GM21576 (cell line): Measurements from ENCODE around the gene ENTPD3.

ENCODE experiments used
- ATAC-seq: cut with Tn5 transposase; IDR thresholded peaks from one replicate; pipeline ENCODE4 v1.9.1; 2021; ENCODE audit warnings: mild to moderate bottlenecking, moderate library complexity; ENCODE audit not compliant: unreplicated experiment

The ENTPD3 gene

DNA sequence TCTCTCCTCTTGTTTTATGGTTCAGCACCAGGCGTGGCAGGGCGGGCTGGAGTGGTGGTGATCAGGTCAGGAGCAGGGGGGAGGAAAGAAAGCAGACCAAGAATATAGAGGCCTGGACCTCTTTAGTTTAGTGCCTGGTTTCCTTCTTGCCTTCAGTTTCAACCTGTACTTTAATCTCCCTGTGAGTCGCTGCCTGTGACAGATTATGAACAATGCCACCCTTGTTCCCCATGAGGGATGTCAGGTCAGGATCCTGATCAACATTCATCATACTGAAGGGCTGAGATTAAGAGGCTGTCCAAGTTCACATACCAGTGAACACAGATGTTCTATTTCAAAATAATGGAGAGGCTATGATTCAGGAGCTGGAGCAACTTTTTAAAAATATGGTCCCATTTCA, 11.4 kb downstream of the ENTPD3 start:
- no peak for ATAC-seq

DNA sequence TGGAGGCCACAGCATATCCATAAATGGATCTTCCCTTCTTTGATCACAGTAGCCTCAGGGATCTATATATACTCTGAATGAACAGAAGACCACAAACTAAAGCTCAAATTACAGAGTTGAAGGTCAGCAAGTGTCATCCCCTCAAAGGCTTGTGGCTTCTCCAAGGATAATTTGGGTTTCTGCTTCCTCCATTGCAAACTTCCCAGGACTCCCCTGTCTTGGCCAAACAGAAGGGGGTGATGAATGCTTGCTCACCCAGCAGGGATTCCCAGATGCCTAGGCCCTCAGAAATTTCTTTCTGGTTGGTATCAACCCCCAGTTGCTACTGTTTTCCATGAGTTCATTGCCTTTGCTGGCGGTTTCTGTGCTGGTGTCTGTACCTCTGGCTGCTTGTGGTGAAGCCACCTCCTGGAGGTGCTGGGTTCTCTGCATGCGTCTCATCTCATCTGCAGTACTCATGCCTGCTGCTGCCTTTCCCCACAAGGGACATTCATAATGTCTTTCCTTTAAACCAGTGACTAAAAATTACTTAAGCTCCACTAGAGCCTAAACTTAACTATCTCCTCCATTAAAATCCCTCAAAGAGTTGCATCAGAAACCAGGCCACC, 17.7 kb downstream of the ENTPD3 start:
- no peak for ATAC-seq

GRCh38 chr3:40407007-40407406, 20.0 kb downstream of the ENTPD3 start:
- ATAC-seq, result no peak

DNA sequence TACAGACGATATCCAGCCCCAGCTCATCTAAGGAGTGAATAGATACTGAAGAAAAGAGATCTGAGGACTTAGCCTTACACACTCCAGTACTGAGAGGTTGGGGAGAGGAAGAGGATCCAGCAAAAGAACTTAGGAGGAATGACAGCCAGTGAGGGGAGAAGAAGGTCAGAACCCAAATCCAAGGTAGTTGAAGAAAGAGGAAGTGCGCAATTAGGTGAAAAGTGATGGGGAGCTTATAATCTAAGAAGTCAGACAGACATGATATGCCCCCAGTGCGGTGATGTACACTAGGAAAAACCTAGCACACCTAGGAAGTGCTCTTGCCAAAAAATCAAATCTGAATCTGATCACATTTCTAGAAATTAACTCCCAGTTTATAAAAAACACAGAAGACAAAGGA, 20.6 kb downstream of the ENTPD3 start:
- no peak for ATAC-seq

DNA sequence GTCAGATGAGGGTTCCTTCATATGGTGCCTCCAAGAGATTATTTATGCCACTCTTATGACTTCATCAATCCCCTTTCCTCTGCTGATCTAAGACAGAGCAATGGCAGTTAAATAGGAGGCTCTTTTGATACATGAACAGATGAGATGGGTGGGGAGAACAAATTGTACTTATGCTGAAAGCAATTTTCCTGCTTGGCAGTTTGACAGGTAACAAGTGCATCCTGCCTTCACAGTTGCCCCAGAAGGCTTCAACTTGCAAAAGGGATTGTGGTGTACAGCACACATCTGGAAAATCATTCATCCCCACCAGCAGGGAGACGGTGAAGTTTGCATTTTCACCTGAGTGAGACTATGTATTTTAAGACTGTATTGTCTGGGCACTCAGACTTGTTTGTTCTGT, 27.3 kb downstream of the ENTPD3 start:
- ATAC-seq, result no peak

DNA sequence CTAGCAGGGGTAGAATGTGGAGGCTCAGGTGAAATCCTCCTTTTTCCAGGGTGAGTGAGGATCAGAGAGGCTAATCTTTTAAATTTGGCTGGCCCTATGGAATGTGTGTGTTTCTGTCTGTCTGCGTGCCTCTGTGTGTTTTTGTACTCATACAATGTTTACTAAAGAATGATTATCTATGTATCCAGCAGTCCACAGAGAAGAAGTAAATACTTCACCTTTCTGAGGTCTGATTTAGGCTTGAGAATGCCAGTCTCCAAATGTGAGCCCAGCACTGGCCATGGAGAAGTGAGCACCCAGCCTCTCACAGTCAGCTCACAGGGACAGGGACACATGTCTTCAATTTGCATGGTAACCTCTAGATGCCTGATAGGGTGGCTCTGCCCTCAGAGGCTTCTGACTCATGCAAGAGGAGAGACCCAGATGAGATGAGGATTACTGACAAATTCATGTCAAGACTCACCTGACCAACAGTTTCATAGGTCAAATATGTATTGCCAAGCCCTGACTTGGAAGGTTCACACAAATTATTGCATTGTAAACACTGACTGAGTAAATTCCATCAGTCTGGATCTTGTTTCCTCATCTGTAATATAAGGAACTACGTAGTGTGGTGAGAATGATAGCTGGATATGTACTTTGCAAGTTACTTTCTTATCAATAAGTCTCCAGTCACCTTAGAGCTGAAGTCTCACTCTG, 31.0 kb downstream of the ENTPD3 start:
- ATAC-seq, result no peak

GRCh38 chr3:40422861-40423260, 35.9 kb downstream of the ENTPD3 start:
- ATAC-seq, result no peak

DNA sequence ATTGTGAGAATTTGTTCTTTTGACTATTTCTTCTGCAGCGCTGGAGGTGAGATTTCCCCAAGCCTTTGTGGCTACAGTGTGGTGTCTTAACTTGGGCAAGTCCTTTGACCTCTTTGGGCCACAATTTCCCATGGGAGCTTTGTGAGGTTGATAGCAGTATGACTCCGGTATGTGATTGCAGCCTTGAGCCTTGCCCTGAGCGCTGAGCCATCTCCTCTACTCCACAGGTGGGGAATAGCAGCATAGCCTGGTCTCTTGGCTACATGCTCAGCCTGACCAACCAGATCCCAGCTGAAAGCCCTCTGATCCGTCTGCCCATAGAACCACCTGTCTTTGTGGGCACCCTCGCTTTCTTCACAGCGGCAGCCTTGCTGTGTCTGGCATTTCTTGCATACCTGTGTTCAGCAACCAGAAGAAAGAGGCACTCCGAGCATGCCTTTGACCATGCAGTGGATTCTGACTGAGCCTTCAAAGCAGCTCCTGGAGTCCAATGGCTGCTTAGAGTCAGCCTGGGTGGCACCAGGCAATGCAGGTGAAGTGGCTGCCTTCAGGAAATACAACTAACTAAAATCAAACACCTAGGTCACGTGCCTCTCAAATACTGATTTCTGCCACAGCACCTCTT, 40.2 kb downstream of the ENTPD3 start:
- ATAC-seq, result no peak

DNA sequence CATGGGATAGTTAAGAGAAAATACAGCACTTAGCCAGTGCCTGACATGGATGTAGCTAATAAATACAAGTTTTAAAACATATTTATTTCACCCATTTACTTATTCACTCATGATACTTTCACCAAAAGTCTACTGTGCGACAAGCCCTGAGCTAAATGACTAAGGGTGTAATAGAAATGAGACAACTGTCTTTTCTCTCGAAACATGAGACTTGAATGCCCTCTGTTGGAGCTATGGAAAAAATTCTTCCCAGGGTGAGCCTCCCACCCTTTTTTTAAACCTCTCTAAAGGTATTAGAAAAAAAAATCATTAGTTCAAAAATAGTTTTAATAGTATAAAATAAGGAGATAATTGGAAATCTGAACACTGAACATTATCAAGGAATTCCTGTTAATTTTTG, 45.8 kb downstream of the ENTPD3 start:
- no peak for ATAC-seq

DNA sequence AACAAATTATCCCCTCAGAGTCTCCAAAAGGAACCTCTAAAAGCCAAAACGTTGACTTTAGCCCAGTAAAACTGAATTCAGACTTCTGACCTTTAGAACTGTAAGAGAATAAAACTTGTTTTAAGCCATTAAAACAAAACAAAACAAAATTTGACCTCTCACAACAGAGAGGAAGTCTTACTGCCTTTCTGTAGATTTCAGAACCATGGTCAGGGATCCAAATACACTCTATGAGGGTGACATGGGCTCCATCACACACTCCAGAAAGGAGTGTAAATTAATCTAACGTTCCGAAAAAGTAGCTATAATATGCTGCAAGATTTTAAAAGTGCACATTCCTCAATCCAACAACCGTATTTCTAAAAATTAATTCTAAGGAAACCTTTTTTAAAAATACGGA, 50.9 kb downstream of the ENTPD3 start:
- no peak for ATAC-seq

- no peak for ATAC-seq
Observed at GRCh38 chr3:40445062-40445461, 58.1 kb downstream of the ENTPD3 start.

- no peak for ATAC-seq
Observed at GRCh38 chr3:40445880-40446279, 58.9 kb downstream of the ENTPD3 start.

DNA sequence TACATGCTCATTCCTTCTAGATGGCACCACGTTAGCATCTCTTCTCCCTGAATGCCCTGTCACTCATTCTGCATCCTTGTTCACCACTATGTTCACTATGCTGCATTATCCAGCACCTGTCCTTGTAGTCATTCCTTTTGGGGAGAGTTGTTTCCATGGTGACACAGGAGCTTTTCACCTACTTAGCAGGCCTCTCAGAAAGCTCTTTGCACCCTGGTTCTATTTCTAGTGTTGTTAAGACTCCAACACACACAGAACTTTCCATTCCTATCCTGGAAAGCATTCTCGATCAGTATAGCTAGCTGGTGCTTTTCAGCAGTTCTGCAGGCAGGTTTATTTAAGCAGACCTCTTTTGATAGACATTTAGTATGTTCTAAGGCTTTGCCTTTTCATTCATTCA, 63.5 kb downstream of the ENTPD3 start:
- no peak for ATAC-seq

GRCh38 chr3:40451551-40451950, 64.6 kb downstream of the ENTPD3 start:
- no peak for ATAC-seq

DNA sequence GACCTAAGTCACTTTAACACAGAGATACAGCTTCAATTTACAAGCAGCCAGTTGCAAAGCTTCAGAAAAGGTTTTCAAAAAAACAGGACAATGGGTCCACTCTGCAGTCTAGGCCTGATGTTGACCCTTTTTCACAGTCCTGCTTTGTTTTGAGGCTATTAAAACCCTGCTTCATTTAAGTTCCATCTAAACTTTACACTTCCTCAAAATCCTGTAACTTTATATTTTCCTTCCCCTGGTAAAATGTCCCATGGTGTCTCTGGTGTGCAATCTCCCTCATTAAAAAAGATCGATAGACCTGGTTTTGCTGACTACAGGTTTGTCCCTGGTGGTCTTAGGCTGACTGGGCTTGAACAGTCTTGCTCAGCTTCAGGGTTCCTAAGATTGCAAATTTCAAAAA, 65.1 kb downstream of the ENTPD3 start:
- no peak for ATAC-seq

DNA sequence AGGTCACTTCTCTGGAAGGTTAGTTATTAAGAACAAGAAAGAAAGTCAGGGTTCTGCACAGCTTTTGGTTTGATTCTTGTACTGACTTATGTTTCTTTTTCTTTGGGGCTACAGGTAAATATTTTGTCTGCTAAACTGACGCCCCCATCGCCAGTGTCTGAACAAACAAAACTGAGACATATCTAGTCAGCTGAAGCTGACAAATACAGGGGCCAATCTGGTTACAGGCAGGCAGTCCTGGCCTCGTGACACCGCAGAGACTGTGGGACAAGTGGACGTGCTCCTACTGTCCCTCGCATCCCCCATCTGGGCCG, 65.5 kb downstream of the ENTPD3 start:
- ATAC-seq, result no peak

- peak; percentile 94 for ATAC-seq
Observed at GRCh38 chr3:40452876-40453730, 66.1 kb downstream of the ENTPD3 start.

- no peak for ATAC-seq
Observed at GRCh38 chr3:40453933-40454332, 66.9 kb downstream of the ENTPD3 start.

- ATAC-seq, result no peak
Observed at GRCh38 chr3:40455328-40455727, 68.3 kb downstream of the ENTPD3 start.

DNA sequence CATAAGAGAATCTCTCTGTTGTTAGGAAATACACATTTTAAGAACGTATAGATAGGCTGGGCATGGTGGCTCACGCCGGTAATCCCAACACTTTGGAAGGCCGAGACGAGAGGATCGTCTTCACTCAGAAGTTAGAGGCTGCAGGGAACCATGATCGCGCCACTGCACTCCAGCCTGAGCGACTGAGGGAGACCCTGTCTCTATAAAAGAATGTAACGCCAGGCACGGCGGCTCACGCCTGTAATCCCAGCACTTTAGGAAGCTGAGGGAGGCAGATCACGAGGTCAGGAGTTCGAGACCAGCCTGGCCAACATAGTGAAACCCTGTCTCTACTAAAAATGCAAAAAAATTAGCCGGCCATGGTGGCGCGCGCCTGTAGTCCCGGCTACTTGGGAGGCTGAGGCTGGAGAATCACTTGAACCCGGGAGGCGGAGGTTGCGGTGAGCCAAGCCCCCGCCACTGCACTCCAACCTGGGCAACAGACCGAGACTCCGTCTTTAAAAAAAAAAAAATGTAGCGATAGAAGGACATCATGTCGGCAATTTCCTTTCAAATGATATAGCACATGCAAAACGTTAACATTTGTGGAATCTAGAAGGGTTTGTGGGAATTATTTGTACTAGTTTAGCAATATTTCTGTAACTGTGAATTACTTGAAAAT, 69.4 kb downstream of the ENTPD3 start:
- ATAC-seq, result no peak
